COLO829 (cell line): Measurements from ENCODE around the gene GPRC5A.

ENCODE experiments used
- DNase-seq: peaks from one replicate; pipeline ENCODE4 v3.0.0; 2012; ENCODE audit warnings: low spot score

GPRC5A gene

DNA sequence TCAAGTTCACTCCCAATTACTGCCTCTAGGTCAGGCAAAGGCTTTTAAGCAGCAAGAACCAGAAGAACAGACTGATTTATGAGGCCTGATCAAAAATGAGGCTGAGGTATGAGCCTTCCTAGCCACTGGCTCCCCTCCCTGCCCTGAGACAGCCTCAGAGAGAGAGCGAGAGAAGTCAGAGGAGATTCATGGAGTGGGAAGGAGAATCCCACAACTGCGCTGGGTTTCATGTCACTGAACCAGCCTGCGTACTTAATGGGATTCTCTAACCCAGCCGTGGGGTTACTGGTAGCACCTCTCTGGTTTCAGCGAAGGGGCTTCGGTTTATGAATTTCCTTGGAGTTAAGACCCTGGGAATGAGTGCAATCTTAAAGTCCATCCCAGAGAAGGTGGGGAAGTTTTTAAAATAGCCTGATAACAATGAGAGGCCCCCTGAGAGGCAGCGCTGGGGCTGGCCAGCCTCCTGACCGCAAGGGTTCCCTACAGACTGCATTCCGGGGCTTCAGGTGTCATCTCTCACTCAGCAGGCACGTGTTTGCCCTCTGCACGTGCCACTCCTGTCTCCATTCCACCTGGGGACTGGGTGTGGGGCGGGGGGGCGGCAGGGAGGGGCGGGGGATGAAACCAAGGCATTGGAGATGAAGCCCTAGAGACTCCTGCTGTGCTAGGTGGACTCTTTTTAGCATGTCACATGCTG lies 6.1 kb upstream of the GPRC5A start:
- DNase-seq: no peak

DNA sequence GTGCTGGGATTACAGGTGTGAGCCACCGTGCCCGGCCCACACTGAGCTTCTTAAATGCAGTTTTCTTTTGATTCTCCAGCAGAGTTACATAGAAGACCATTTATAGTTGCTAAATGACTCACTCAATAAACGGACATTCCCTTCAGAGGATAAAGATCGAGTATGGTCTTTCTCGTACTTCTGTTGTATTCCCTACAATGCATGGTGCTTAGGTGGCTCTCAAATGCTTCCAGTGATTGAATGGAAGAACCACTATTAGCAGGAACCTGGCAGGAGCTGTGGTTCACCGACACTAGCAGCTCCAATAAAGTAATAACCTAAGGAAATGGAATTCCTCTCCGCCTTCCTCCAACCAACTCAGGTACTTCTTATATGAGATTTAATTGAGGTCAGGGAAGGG lies 3.9 kb upstream of the GPRC5A start:
- peak; percentile 52 for DNase-seq

DNA sequence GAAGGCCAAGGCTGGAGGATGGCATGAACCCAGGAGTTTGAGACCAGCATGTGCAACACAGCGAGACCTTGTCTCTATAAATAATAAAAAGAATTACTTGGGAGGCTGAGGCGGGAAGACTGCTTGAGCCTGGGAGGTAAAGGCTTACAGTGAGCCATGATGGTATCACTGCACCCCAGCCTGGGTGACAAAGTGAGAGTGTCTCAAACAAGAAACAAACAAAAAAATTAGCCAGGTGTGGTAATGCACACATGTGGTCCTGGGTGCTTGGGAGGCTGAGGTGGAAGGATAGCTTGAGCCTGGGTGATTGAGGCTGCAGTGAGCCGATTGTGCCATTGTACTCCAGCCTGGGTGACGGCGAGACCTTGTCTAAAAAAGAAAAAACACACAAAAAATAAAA lies 1.7 kb upstream of the GPRC5A start:
- no peak for DNase-seq

DNA sequence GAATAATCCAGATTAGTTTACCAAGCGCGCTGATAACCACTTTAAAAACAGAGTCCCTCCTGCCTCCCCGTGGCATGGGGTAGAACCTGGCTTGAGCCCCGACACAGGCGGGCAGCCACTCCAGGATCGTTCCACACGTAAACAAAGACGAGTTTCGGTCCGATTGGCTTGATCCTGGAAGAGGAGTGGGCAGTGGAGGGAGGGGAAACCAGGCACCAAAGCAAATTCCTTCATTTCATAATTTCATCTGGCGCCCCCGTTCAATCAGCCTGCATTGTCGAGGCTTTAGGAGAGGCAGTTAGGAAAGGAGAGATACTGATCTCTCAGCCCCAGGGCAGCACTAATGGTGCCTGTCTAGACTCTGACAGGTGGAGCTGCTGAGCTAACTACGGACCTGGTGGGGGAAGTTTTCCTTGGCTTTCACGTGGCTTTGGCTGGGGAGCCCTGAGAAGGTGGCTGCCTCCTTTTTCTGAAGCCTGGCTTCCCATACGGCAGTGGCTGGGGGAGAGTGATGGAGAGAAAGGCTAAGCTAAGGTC lies 751 bp upstream of the GPRC5A start:
- no peak for DNase-seq

DNA sequence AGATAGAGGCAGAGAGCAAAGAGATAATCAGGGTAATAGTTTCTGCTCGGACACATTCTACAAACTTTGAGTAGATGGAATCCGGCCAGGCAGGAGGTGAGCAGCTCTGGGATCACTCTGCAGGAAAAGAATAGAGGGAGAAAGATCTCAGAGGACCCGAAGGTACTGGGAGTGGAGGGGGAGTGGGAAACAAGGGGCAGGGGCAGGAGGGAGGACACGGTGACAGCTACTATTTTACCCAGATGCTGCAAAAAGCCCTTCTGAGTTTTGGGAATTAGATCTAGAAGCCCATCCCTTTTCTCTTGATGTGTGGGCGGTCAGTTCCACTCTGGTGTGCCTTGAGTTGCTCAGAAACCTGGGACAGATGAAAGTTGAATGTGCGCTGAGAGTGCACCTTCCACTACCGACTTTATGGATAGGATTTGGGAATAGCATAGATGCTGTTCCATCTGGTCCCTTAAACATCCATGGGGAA lies 556 bp downstream of the GPRC5A start:
- no peak for DNase-seq

DNA sequence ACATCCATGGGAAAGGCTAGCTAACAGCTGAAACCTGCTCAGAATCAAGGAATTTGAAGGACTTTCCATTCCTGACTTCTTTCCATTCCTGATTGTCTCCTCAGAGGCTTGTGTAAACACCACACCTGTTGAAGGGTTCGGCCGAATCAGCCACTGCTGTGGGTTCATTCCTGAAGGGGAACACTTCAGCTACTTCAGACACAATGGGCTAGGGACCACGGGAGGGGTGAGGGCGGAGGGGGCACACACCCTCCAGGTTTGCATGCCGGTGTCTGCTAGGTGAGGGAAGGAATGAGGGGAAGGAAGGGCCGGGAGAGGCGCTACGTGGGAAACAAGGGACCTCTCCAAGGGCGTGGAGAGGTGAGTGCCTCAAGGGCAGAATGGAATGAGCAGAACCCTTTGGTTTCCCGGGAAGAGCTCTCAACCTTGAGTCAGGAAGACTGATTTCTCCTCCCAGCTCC lies 1.3 kb downstream of the GPRC5A start:
- no peak for DNase-seq

DNA sequence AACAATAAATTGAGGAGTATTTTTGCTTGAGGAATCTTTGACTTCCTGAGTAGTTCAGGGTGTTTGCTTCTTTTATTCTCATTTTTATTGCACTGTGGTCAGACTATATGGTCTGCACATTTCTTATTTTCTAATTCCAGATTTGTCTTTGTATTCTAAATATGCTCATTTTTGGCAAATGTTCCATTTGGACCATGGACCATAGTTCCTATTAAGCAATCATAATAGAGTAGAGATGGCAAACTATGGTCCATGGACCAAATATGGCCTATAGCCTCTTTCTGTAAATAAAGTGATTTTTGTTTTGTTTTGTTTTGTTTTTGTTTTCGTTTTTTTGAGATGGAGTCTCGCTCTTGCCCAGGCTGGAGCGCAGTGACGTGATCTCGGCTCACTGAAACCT lies 2.1 kb downstream of the GPRC5A start:
- no peak for DNase-seq

DNA sequence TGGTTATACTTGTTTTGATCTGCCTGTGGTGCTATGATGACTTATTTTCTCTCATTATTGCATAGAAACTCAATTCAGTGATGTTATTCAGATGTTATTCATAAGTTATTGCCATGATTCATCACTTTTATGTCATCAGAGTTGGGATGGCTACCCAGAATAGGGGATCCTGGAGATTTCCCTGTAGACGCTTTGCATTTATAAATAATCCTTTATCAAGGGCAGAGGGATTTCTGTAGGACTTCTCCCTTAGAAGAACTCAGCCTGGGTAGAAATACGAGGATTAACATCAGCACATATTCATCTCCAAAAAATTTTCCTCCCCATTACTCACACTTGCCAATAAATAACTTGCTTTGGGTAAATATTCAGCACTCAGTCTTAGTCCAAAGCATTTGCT lies 4.9 kb downstream of the GPRC5A start:
- no peak for DNase-seq

DNA sequence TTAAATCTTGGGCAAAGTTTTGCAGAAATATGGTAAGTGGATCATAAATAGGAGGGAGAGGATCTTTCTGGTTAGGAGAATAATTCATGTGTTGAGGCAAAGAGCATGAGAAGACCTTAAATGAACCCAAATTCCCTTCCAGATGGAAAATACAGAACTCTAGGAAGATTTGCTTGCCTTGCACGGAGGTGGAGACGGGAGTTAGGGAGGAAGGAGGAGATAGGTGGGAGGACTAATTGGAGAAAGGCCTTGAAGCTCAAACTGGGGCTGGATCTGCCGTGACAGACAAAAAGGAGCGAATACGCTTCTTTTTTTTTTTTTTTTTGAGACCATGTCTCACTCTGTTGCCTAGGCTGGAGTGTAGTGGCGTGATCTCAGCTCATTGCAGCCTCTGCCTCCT lies 5.9 kb downstream of the GPRC5A start:
- no peak for DNase-seq

DNA sequence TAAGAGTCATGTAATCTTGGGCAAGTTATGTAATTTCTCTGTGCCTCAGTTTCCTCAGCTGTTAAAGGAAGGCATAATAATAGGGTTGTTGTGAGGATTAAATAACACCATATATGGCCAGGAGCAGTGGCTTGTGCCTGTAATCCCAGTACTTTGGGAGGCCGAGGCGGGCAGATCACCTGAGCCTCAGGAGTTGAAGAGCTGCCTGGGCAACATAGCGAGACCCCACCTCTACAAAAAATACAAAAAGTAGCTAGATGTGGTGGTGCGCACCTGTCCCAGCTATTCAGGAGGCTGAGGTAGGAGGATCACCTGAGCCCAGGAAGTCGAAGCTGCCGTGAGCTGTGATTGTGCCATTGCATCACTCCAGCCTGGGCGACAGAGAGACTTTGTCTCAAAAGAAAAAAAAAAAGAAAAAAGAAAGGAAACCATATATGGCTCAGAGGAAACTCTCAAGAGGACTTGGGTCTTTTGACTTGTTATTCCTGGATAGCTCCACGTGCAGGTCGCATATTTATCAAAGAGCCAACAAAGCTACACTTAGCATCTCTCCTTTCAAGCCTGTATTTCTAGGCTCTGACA lies 6.9 kb downstream of the GPRC5A start:
- no peak for DNase-seq

DNA sequence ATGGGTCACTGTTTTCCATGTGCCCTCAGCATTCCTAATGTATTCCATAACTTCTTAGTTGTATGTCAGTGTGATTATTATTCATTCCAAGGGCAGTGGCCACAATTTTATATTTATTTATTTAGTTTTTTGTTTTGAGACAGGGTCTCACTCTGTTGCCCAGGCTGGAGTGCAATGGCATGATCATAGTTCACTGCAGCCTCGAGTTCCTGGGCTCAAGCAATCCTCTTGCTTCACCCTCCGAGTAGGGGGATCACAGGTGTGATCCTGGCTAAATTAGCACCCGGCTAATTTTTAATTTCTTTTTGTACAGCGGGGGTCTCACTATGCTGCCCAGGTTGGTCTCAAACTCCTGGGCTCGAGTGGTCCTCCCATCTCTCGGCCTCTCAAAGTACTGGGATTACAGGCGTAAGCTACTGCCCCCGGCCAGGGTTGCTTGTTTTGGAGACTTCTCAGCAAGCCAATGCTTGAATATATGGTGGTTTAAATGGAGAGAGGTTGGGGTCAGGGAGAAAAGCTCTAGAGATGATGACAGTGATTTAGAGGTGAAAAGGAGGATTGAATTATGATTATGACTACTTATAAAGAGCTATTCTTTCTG lies 7.6 kb downstream of the GPRC5A start:
- DNase-seq: no peak

DNA sequence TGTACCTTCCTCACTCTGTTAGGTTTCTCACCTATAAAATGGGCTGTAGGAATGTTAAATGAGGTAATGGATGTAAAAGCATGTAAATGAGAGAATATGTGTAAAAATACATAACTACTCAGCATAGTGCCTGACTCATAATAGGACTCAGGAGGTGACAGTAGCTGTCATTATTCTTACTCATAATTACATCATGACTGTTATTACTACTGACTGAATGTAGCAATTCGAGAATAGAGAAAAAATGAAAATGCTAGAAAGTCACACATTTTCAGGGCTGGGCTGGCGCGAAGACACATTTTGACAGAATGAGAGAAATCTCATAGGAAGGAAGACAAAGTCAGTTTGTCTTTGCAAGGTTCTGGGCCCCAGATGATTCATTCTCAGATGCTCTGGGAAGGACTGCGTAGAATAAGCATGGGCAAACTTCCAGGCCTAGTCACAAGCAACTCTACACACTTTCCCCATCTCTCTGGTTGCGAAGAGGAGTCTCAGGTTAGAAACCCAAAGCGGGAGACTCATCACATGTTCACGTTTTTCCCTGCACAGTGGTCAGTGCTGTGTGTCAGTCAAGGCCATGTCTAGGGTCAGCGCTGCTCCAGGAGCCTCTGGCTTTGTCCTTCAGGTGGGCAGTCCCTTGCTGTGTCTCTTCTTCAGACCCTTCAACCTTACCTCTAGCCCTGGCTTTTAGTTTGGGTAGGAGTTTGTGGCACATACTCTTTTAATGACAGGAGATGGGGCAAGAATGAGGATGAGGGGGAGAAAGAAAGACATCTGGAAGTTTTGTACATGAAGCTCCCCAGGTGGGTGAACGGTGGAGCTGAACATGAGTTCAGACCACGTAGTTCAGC lies 8.4 kb downstream of the GPRC5A start:
- peak; percentile 84 for DNase-seq

DNA sequence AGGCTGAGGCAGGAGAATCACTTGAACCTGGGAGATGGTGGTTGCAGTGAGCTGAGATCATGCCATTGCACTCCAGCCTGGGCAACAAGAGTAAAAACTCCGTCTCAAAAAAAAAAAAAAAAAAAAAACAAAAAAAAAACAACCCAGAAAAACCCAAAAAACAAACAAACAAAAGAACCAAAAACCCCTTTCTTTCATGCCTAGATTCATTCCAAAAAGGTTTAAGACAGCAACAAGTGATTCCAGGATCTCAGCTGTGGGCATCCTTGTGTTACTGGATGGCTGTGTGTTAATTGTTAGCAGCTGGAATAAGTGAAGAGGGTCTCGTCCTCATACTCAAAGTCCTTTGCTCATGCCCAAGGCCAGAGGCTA lies 9.4 kb downstream of the GPRC5A start:
- no peak for DNase-seq

DNA sequence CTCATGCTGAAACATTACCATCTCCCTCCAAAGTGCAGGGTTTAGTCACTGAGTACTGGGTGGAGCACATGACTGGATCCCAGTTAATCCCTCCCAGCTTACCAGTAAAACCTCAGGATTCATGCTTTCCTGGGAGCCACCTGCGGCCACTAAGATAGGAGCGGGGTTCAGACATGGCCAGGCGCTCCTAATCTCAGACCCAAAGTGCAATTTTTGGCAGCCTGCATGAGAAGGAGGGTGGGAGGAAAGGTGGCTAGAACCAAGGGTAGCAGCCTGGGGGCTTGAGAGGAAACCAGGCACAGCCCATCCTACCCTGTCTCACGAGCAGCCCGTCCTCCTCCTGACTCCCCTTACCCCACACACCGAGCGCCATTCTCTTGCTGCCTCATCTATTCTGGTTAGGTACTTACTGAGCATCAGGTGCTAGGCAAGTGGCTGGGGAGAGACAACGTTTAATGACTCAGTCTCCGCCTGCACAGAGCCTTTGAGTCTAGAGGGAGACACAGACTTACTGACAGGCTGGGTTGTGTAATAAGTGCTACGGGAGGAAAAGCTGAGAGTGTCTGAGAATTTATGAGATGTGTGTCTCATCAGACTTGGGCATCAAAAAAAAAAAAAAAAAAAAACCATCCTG lies 9.9 kb downstream of the GPRC5A start:
- DNase-seq: no peak

DNA sequence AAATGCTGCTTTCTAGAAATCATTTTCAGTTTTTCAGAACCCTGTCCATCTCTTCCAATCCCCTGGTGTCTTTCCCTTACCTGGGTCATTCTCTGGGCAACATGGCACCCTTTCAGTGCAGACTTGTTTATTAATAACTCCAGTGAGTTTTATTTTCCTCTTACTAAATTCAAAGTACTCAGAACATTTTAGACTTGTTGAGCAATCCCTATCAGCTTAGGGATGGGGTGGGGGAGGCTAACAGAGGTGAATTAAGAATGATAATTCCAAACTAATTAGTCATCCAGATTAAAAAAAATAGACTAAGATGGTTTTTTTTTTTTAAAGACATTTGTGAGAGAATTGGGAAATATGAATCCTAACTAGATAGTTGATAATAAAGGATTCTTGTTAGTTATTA lies 10.7 kb downstream of the GPRC5A start:
- no peak for DNase-seq

DNA sequence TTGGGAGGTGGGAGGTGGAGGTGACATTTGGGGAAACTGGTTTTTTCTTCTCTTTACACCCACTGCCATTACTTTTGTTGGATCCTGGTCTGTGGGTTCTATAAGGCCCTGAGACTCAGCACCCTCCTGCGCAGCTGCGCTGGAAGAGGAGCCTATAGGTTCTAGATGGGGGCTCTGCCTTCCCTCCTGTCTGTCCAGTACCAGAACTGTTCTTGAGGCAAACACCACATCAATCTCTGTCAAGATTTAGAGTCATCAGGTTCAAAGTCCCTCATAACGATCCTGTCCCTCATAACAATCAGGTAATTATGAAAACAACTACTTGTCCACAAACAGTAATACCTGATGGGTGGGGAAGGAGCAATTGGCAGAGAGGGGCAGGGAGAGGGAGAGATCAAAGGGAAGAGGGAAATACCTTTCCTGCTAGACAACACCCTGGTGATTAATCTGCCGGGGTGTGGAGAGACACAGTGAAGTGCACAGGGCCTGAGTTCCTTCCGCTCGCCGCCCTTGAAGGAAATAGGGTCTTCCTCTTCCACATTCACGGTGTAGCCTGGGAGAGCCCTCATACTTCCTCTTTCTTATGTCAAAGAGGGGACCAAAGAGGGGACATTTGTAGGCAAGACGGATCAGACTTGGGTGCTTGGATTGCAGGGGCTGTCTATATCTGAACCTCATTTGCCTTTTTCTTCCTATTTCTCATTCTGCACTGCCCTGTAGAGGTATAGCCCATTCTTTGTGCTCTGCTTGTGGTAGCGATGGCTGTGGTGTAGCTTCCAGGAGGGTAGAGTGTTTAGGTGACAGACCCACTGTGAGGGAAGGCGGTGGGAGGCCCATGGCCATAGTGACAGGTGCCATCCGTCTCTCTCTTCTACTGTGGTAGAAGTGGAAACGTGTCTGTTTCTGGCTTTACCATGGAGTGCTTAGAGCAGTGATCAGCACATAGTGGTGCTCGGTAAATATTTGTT lies 12.6 kb downstream of the GPRC5A start:
- DNase-seq: no peak

DNA sequence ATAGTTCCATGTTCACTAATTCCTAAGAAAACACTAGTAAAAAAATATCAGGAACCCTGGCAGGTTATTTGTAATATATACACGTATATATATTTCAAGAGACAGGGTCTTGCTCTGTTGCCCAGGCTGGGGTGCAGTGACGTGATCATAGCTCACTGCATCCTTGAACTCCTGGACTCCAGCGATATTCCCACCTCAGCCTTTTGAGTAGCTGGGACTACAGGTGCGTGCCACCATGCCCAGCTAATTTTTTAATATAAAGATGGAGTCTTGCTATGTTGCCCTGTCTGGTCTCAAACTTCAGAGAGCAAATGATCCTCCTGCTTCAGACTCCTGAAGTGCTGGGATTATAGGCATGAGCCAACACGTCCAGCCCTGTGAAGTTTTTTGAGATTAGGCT lies 16.2 kb downstream of the GPRC5A start:
- DNase-seq: no peak

DNA sequence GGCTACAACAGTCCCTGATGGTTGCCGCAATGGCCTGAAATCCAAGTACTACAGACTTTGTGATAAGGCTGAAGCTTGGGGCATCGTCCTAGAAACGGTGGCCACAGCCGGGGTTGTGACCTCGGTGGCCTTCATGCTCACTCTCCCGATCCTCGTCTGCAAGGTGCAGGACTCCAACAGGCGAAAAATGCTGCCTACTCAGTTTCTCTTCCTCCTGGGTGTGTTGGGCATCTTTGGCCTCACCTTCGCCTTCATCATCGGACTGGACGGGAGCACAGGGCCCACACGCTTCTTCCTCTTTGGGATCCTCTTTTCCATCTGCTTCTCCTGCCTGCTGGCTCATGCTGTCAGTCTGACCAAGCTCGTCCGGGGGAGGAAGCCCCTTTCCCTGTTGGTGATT lies 16.9 kb downstream of the GPRC5A start:
- no peak for DNase-seq

DNA sequence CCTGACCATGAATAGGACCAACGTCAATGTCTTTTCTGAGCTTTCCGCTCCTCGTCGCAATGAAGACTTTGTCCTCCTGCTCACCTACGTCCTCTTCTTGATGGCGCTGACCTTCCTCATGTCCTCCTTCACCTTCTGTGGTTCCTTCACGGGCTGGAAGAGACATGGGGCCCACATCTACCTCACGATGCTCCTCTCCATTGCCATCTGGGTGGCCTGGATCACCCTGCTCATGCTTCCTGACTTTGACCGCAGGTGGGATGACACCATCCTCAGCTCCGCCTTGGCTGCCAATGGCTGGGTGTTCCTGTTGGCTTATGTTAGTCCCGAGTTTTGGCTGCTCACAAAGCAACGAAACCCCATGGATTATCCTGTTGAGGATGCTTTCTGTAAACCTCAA lies 17.3 kb downstream of the GPRC5A start:
- no peak for DNase-seq

DNA sequence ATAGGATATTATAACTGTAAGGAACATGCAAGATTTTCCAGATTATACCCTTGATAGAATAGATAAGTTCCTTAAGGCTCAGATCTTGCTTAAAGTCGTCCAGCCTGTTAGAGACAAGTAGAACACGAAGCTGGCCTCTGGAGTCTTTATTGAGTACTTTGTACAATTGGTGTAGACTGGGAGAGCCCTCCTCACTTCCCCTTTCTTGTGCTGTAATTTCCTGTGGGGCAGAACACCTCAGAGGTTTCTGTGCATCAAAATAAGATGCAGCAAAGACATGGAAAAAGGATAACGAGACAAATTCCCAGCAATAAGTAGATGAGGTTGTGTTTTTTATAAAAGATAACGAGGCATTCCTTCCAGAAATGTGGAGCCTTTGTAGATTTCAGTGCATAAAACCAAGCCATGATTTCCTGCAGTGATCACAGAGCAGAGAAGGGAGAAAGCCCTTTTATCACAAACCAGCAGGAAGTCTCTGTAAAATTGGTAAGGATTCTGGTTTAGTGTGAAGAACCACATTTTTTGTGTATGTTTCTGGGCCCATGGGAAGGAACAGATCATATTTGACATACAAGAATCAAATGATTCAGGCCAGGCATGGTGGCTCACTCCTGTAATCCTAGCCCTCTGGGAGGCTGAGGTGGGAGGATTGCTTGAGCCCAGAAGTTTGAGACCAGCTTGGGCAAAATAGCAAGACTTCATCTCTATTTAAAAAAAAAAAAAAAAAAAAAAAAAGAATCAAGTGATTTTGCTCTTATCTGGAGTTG lies 18.0 kb downstream of the GPRC5A start:
- DNase-seq: no peak
